CD4-positive, alpha-beta memory T cell (primary cell): ENCODE measurements around the gene KBTBD12. TPM values are rescaled to one million over a fixed set of nuclear protein-coding genes. Genes with fewer than 3 reads are reported as not detected.
"Not testable (repeated sequence)": the region's sequence is repeated elsewhere in the genome, so short reads cannot be mapped to it uniquely, and the experiment has no call there.

Experiments used
- CTCF ChIA-PET: fragments of 350-600 bp; sonication (Branson Sonifier 250); formaldehyde crosslinking; loops from one replicate; lab custom pipeline; 2021; ENCODE audit warnings: inconsistent platforms; ENCODE audit not compliant: partially characterized antibody; lab: Charles Lee
- POLR2A ChIA-PET: fragments of 350-600 bp; sonication (Branson Sonifier 250); formaldehyde crosslinking; loops from one replicate; lab custom pipeline; 2021; ENCODE audit not compliant: partially characterized antibody; lab: Charles Lee
- DNase-seq, 5 donors: peaks; one replicate each; pipeline versions ENCODE4 v3.0.0 to v3.0.0-alpha.2; 2020 to 2022; ENCODE audit warnings: mixed read lengths in 1 of 5
- H3K27ac ChIP-seq: one replicate; pipeline ENCODE4 v1.7.0; 2013; ENCODE audit warnings: low read depth, low read length
- H3K27me3 ChIP-seq: 2 replicates; pipeline ENCODE4 v1.7.0; 2013; ENCODE audit warnings: mild to moderate bottlenecking, low read length, moderate library complexity; ENCODE audit not compliant: insufficient read depth
- H3K36me3 ChIP-seq: 2 replicates; pipeline ENCODE4 v1.7.0; 2013; ENCODE audit warnings: mild to moderate bottlenecking, low read length, moderate library complexity; ENCODE audit not compliant: insufficient read depth
- H3K4me1 ChIP-seq: 2 replicates; pipeline ENCODE4 v1.7.0; 2013; ENCODE audit warnings: mild to moderate bottlenecking, low read length, moderate library complexity; ENCODE audit not compliant: insufficient read depth
- H3K4me3 ChIP-seq, 2 donors: one replicate each; pipeline ENCODE4 v1.7.0; 2013; ENCODE audit warnings: low read length in 2 of 2, mild to moderate bottlenecking in 1 of 2
- H3K9me3 ChIP-seq, 2 donors: one replicate each; pipeline ENCODE4 v1.7.0; 2013; ENCODE audit warnings: low read length in 2 of 2, control low read depth in 1 of 2; ENCODE audit not compliant: control insufficient read depth in 1 of 2
- H3K27ac Mint-ChIP-seq, 7 donors: one replicate each; pipeline ENCODE4 v1.8.0; 2020 to 2021; ENCODE audit warnings: mixed read lengths in 7 of 7, mild to moderate bottlenecking in 6 of 7, inconsistent platforms in 3 of 7, moderate library complexity in 3 of 7
- H3K27me3 Mint-ChIP-seq, 2 donors: one replicate each; pipeline ENCODE4 v1.8.0; 2020 to 2021; ENCODE audit warnings: mixed read lengths in 2 of 2
- H3K36me3 Mint-ChIP-seq, 2 donors: one replicate each; pipeline ENCODE4 v1.8.0; 2020 to 2021; ENCODE audit warnings: mixed read lengths in 2 of 2, inconsistent platforms in 1 of 2, mild to moderate bottlenecking in 1 of 2
- H3K4me1 Mint-ChIP-seq, 4 donors: one replicate each; pipeline ENCODE4 v1.8.0; 2020 to 2021; ENCODE audit warnings: mixed read lengths in 4 of 4, mild to moderate bottlenecking in 1 of 4
- H3K4me3 Mint-ChIP-seq, 8 donors: one replicate each; pipeline ENCODE4 v1.8.0; 2020 to 2021; ENCODE audit warnings: mixed read lengths in 8 of 8, mild to moderate bottlenecking in 7 of 8, moderate library complexity in 6 of 8, inconsistent platforms in 3 of 8
- H3K9me3 Mint-ChIP-seq, 8 donors: one replicate each; pipeline ENCODE4 v1.8.0; 2020 to 2021; ENCODE audit warnings: mixed read lengths in 8 of 8, mild to moderate bottlenecking in 5 of 8, inconsistent platforms in 3 of 8, moderate library complexity in 1 of 8
- intact Hi-C: fragments of 100-400 bp; cut with micrococcal nuclease; formaldehyde crosslinking; loops from one replicate; pipeline ENCODE4 v1.15.1; 2023
- polyA plus RNA-seq, 2 donors: library from polyadenylated mRNA; unstranded; fragments of 300-500 nt; fragmentation: Illumina TruSeq; gene quantifications; one replicate each; pipeline ENCODE4 v1.2.3, GENCODE V29; 2021
- total RNA-seq, 2 experiments: library from RNA; stranded (reverse); gene quantifications; one replicate each; pipeline ENCODE4 v1.2.3, GENCODE V29; 2021

Gene KBTBD12
- total and polyA plus RNA-seq, 4 experiments from 2014 or later, result 0.06 TPM; not detected in 3

DNA sequence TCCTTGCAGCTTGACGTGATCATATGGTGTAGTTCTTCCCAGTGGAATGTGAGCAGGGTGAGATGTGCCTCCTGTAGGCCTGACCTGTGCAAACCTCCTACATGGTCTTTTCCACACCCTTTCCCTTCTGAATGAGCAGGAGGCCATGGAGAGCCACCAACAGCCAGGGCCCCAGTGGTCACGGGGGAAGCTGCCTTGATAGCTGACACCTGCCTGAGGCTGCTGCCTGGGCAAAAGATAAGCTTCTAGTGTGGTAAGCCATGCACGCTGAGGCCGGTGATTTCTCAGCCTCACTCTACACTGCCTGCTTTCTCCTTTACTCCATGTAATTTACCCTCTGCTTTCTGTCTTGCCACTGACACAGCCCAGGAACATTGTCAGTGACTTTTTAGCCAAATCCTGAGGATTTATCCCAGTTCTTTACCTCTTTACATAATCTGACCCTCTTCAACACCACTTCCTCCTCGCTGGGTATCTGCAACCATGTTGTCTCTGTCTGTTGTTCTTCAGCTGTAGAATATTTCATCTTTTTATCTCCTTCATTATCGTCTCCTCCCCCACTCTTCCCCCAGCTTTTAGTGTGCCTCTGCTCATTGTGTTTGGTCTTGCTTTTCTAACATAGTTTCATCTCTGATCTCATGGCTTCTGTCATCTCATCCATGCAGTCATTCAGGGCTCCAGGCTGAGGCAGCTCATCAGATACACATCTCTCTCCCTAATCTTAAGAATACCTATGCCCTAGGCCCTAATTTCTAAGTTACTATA, 11.2 kb upstream of the KBTBD12 start:
- H3K9me3 ChIP-seq, result no peaks in the 10 kb centered on the region
- Mint-ChIP-seq H3K4me1 (no peaks in the 10 kb centered on the region), H3K27me3 (peaks cover 26 to 35% of the 10 kb centered on the region in 2 donors), H3K36me3 (peaks cover 0 to 3% of the 10 kb centered on the region in 2 donors), H3K9me3 (peaks cover 0 to 14% (median 5%) of the 10 kb centered on the region in 8 donors), H3K27ac (no peak overlapping the region), H3K4me3 (no peak overlapping the region)
- CTCF ChIA-PET, result no interaction called here
- H3K36me3 ChIP-seq, result no peaks in the 10 kb centered on the region
- no peaks in the 10 kb centered on the region for H3K27me3 ChIP-seq
- no peak overlapping the region for H3K4me3 ChIP-seq
- no peak for DNase-seq
- POLR2A ChIA-PET, result no interaction called here
- intact Hi-C loops, result no loop called here
- no peaks in the 10 kb centered on the region for H3K4me1 ChIP-seq
- no peak overlapping the region for H3K27ac ChIP-seq

DNA sequence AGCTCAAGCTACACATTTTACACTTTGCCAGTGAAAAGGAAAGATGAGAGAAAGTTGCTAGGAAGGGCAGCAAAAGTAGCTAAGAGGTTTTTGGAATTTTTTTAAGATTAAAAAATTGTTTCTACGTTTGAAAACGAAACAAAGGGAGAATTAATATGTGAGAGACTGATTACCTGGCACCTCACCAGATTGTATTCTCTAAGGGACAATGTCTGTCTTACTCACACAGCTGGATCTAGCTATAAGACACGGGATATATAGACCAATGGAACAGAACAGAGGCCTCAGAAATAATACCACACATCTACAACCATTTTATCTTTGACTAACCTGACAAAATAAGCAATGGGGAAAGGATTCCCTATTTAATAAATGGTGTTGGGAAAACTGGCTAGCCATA, 9.5 kb upstream of the KBTBD12 start:
- no peaks in the 10 kb centered on the region for H3K36me3 ChIP-seq
- no peak for DNase-seq
- no peaks in the 10 kb centered on the region for H3K9me3 ChIP-seq
- H3K4me1 Mint-ChIP-seq, result no peaks in the 10 kb centered on the region
- peaks cover 0 to 14% (median 5%) of the 10 kb centered on the region in 8 donors for H3K9me3 Mint-ChIP-seq
- no peaks in the 10 kb centered on the region for H3K27me3 ChIP-seq
- peaks cover 37 to 38% of the 10 kb centered on the region in 2 donors for H3K27me3 Mint-ChIP-seq
- no peak overlapping the region for H3K4me3 ChIP-seq
- H3K4me3 Mint-ChIP-seq, result no peak overlapping the region
- no peaks in the 10 kb centered on the region for H3K4me1 ChIP-seq
- intact Hi-C loops, result no loop called here
- CTCF ChIA-PET, result no interaction called here
- H3K36me3 Mint-ChIP-seq, result peaks cover 0 to 3% of the 10 kb centered on the region in 2 donors
- POLR2A ChIA-PET, result no interaction called here
- H3K27ac ChIP-seq, result no peak overlapping the region
- H3K27ac Mint-ChIP-seq, result no peak overlapping the region

DNA sequence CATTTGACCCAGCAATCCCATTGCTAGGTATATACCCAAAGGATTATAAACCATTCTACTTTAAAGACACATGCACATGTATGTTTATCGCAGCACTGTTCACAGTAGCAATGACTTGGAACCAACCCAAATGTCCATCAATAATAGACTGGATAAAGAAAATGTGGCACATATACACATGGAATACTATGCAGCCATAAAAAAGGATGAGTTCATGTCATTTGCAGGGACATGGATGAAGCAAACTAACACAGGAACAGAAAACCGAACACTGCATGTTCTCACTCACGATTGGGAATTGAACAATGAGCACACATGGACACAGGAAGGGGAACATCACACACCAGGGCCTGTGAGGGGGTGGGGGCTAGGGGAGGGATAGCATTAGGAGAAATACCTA, 8.4 kb upstream of the KBTBD12 start:
- CTCF ChIA-PET, DNase-seq, H3K36me3 ChIP-seq, intact Hi-C loops, H3K4me3 Mint-ChIP-seq, POLR2A ChIA-PET, H3K27ac ChIP-seq, H3K27ac Mint-ChIP-seq, H3K9me3 ChIP-seq, H3K4me1 Mint-ChIP-seq, H3K4me1 ChIP-seq, H3K36me3 Mint-ChIP-seq, H3K27me3 ChIP-seq, H3K4me3 ChIP-seq: not testable (repeated sequence)
- peaks cover 45 to 46% of the 10 kb centered on the region in 2 donors for H3K27me3 Mint-ChIP-seq
- H3K9me3 Mint-ChIP-seq, result peaks cover 0 to 14% (median 5%) of the 10 kb centered on the region in 8 donors

GRCh38 chr3:127908202-127908601, 6.8 kb upstream of the KBTBD12 start:
- Mint-ChIP-seq H3K4me1 (no peaks in the 10 kb centered on the region), H3K27me3 (peaks cover 42 to 46% of the 10 kb centered on the region in 2 donors), H3K9me3 (peaks cover 0 to 14% (median 5%) of the 10 kb centered on the region in 8 donors), H3K4me3 (no peak overlapping the region), H3K27ac (no peak overlapping the region), H3K36me3 (peaks cover 0 to 3% of the 10 kb centered on the region in 2 donors)
- intact Hi-C loops, result no loop called here
- no peaks in the 10 kb centered on the region for H3K9me3 ChIP-seq
- ChIA-PET CTCF (no interaction called here), POLR2A (no interaction called here)
- no peaks in the 10 kb centered on the region for H3K36me3 ChIP-seq
- H3K4me3 ChIP-seq, result no peak overlapping the region
- no peaks in the 10 kb centered on the region for H3K4me1 ChIP-seq
- no peaks in the 10 kb centered on the region for H3K27me3 ChIP-seq
- DNase-seq, result no peak
- H3K27ac ChIP-seq, result no peak overlapping the region

DNA sequence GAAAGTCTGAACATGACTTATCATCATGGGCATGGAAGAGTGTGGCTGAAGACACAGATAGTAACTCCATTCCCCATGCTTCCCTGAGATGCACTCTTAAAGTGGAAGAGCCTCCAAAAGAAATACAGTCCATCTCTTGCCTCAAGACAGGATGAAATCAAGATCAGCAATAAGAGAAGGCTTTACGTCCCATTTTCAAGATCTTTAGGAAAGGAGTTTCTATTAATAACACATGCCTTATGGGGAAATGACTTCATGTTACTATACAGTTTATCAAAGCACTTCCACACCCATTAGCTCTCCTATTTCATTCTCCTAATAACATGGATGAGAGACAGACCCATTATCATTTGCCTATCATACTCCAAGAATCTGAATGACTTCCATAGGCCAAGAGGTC, 6.1 kb upstream of the KBTBD12 start:
- Mint-ChIP-seq H3K9me3 (peaks cover 0 to 11% (median 6%) of the 10 kb centered on the region in 8 donors), H3K27ac (no peak overlapping the region), H3K4me3 (no peak overlapping the region), H3K4me1 (no peaks in the 10 kb centered on the region), H3K27me3 (peaks cover 40 to 41% of the 10 kb centered on the region in 2 donors), H3K36me3 (peaks cover 0 to 3% of the 10 kb centered on the region in 2 donors)
- H3K36me3 ChIP-seq, result no peaks in the 10 kb centered on the region
- no peaks in the 10 kb centered on the region for H3K9me3 ChIP-seq
- H3K4me1 ChIP-seq, result no peaks in the 10 kb centered on the region
- DNase-seq, result no peak
- no peak overlapping the region for H3K4me3 ChIP-seq
- CTCF ChIA-PET, result no interaction called here
- POLR2A ChIA-PET, result no interaction called here
- intact Hi-C loops, result no loop called here
- no peaks in the 10 kb centered on the region for H3K27me3 ChIP-seq
- no peak overlapping the region for H3K27ac ChIP-seq

GRCh38 chr3:127909646-127910045, 5.4 kb upstream of the KBTBD12 start:
- intact Hi-C loops, result no loop called here
- Mint-ChIP-seq H3K36me3 (no peaks in the 10 kb centered on the region), H3K9me3 (peaks cover 0 to 7% (median 3%) of the 10 kb centered on the region in 8 donors), H3K27ac (no peak overlapping the region), H3K4me1 (peaks cover 0 to 4% (median under 1%) of the 10 kb centered on the region in 4 donors), H3K27me3 (peaks cover 40 to 43% of the 10 kb centered on the region in 2 donors), H3K4me3 (no peak overlapping the region)
- ChIA-PET CTCF (no interaction called here), POLR2A (no interaction called here)
- no peak for DNase-seq
- Histone ChIP-seq H3K4me3 (no peak overlapping the region), H3K9me3 (no peaks in the 10 kb centered on the region), H3K27ac (no peak overlapping the region), H3K4me1 (no peaks in the 10 kb centered on the region), H3K27me3 (no peaks in the 10 kb centered on the region), H3K36me3 (no peaks in the 10 kb centered on the region)

DNA sequence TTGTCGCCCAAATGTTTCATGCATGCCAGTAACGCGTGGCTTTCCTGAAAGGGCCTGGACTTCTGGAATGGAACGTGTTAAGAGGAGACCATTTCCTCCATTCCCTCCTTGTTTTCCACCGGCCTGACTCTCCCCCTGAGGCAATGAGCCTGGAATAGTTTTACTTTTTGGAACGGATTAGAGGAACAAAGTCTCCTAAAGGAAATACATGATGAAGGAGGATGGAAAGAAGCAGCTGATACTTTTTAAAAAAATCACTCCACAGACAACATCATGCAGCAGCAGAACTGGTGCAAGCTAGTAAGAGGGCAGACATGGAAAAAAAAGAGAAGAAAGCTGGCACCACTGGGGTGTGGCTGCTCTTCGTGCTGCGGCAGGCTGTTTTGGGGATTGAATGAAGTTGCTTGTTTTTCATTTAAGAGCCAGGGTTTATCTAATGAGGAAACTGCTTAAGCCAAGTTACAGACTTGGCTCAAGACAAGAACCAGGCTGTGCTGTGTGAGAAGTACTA, 3.6 kb upstream of the KBTBD12 start:
- peaks cover 0 to 10% (median 2%) of the 10 kb centered on the region in 4 donors for H3K4me1 Mint-ChIP-seq
- POLR2A ChIA-PET, result no interaction called here
- CTCF ChIA-PET, result no interaction called here
- H3K27ac Mint-ChIP-seq, result peak overlapping the region in 1 of 7 donors; percentile 52
- no peaks in the 10 kb centered on the region for H3K4me1 ChIP-seq
- H3K36me3 ChIP-seq, result no peaks in the 10 kb centered on the region
- H3K4me3 Mint-ChIP-seq, result no peak overlapping the region
- peaks cover 38 to 40% of the 10 kb centered on the region in 2 donors for H3K27me3 Mint-ChIP-seq
- H3K27me3 ChIP-seq, result no peaks in the 10 kb centered on the region
- no peak overlapping the region for H3K27ac ChIP-seq
- H3K36me3 Mint-ChIP-seq, result no peaks in the 10 kb centered on the region
- intact Hi-C loops, result no loop called here
- no peak for DNase-seq
- H3K9me3 ChIP-seq, result no peaks in the 10 kb centered on the region
- no peak overlapping the region for H3K4me3 ChIP-seq
- H3K9me3 Mint-ChIP-seq, result peaks cover 0 to 6% (median 0%) of the 10 kb centered on the region in 8 donors
